ENCODE results near the gene STRIP1. TPM values are rescaled to one million over a fixed set of nuclear protein-coding genes. Genes with fewer than 3 reads are reported as not detected.

The STRIP1 gene
- total RNA-seq, 1 donor from 2014 or later: 58.9 TPM

DNA sequence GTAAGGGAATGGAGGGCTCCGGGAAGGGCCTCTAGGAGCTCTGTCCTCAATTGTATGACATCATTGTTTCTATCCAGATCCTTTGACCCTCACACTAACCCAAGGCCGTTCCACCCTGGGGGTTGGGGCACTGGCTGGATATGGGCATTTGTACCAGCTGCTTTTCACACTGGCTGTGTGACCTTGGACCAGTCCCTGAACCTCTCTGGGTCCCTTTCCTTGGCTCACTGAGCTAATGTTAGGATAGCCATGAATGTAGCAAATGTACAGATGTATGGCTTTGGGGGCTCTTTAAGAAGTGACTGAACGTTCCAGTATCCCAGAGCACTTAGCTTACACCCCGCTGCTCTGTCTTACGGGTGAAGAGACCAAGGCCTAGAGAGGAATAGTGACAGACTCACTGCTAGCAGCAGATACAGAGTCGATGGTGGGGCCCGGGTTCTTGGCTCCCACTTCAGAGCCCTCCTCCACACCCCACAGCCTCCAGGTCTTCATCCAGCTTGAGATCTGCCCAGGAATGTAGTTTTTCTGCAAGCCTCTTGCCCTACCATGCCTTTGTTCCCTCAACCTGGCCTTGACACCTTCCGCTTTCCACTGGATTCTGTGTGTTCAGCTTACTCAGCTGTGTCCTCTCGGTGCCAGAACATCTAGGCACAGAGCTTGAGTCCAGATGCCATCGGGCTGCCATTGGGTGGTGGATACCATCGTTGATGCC, 63.2 kb downstream of the STRIP1 start:
- no peak for DNase-seq

DNA sequence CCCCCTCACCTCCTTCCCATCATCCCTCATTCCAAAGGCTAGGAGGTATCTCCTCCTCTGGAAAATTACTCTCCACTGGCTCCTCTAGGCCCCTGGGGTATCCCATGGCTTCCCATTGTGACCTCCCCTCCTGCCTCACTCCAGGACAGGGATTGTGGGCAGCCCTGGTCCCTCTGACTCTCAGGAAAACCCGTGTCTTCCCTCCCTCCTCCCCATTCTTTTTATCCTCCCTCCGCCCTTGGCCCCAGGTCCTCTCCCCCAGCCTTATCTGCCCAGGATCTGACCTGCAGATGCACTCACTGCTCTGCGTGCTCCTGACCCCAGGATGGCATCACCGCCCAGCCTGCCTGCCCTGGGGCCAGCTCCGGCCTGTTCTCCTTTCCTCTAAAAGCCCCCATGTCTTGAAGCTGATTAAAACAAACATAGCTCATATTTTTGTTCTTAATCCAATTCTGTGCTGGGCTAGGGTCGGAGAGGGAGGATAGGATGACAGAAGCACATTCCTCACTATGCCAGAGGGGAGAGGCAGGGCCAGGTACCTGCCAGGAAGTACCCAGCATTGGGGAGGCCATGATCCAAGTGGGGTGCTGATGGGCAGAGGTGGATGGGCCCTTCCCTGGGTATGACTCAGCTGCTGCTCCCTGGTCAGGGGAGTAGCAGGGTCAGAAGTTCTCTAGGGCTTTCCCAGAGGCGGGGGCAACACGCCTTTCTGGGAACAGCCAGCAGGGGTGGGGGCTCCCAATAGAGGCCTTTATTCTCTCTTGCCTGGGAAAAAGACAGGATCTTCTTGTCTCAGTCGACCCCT, 64.0 kb downstream of the STRIP1 start:
- DNase-seq: no peak

DNA sequence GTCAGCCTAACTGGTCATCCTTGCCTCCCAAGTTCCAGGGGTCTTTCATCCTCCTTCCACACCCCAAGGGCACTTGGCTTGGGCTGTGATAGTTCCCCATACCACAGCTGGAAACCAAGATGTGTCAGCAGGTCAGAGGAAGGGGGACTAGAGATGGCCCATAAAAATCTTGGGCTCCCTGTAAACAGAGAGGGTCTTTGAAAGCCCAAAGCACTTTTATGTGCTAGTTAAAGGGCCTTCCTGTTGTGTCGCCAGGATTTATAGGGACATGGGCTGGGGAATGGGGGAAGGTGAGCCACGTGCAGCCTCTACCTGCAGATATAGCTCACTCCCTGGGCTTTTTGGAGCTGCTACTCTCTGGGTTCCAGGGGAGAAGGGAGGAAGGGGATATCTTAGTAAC, 65.9 kb downstream of the STRIP1 start:
- no peak for DNase-seq

DNA sequence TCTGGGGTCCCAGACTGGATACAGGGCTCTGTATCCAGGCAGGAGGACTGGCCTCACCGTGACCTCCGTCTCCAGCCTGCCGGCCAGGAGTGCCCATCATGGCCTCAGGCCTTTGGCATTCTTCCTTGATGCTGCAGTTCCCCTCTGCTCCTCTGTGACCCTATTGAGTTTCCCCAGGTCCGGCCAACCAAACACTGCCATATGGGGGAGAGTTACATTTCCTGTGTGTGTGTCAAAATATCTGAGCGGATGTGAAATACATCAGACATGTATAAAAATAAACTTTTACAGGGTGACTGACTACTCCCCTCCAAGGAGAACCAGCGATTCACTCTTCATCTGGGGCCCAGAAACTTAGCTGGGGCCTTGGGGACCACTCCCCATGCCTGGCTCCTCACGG, 67.7 kb downstream of the STRIP1 start:
- DNase-seq: no peak

Other genes with a start within 250 kb of the STRIP1 start
- 16.5 TPM for gene CSF1, start 123.8 kb upstream of the STRIP1 start, total RNA-seq
- 45.9 TPM for gene AHCYL1, start 49.9 kb upstream of the STRIP1 start, total RNA-seq
- gene ALX3, start 36.0 kb downstream of the STRIP1 start, total RNA-seq: not detected
- not detected for gene UBL4B, start 77.8 kb downstream of the STRIP1 start, total RNA-seq
- gene SLC6A17, start 115.9 kb downstream of the STRIP1 start, total RNA-seq: under 0.01 TPM
- gene KCNC4, start 175.7 kb downstream of the STRIP1 start, total RNA-seq: 5.3 TPM

Data from tongue (tissue), 2 donors.